ENCODE data around the gene JADE1. TPM values are rescaled to one million over a fixed set of nuclear protein-coding genes. Genes with fewer than 3 reads are reported as not detected.

JADE1 gene
- 37.3 TPM for polyA plus RNA-seq (2012; ENCODE audit: insufficient read depth, insufficient read length)

- H3K4me3 ChIP-seq (ENCODE audit: low read length), result peak within 1 kb of the TSS; percentile 90
- DNase-seq (ENCODE audit: low read depth, low spot score), result peak; percentile 94
Measured at GRCh38 chr4:128809477-128810330, at the start of gene JADE1. Gene JADE1 (plus strand): TSS chr4:128809700. CDS start chr4:128831759, 22,059 bp downstream.

- no peak for DNase-seq (ENCODE audit: low read depth, low spot score)
Measured at GRCh38 chr4:128766781-128767180, 42.7 kb upstream of the JADE1 start.

GRCh38 chr4:128768373-128768996 lies 41.0 kb upstream of the JADE1 start:
- DNase-seq (ENCODE audit: low read depth, low spot score), result no peak

More at GRCh38 chr4:128766781-128767180, 42.7 kb upstream of the JADE1 start:
- no peak overlapping the region for H3K4me3 ChIP-seq (ENCODE audit: low read length)

GRCh38 chr4:128769011-128769410 lies 40.5 kb upstream of the JADE1 start:
- H3K4me3 ChIP-seq (ENCODE audit: low read length), result no peak overlapping the region
- DNase-seq (ENCODE audit: low read depth, low spot score), result no peak

More at GRCh38 chr4:128768373-128768996, 41.0 kb upstream of the JADE1 start:
- no peak overlapping the region for H3K4me3 ChIP-seq (ENCODE audit: low read length)

GRCh38 chr4:128770807-128771206 lies 38.7 kb upstream of the JADE1 start:
- DNase-seq (ENCODE audit: low read depth, low spot score), result peak; percentile 56

GRCh38 chr4:128775477-128775876 lies 34.0 kb upstream of the JADE1 start:
- DNase-seq (ENCODE audit: low read depth, low spot score), result no peak
- no peak overlapping the region for H3K4me3 ChIP-seq (ENCODE audit: low read length)

More at GRCh38 chr4:128770807-128771206, 38.7 kb upstream of the JADE1 start:
- H3K4me3 ChIP-seq (ENCODE audit: low read length), result no peak overlapping the region

GRCh38 chr4:128775916-128776315 lies 33.6 kb upstream of the JADE1 start:
- H3K4me3 ChIP-seq (ENCODE audit: low read length), result no peak overlapping the region
- DNase-seq (ENCODE audit: low read depth, low spot score), result no peak

GRCh38 chr4:128776794-128777216 lies 32.7 kb upstream of the JADE1 start:
- H3K4me3 ChIP-seq (ENCODE audit: low read length), result no peak overlapping the region
- no peak for DNase-seq (ENCODE audit: low read depth, low spot score)

- no peak for DNase-seq (ENCODE audit: low read depth, low spot score)
- H3K4me3 ChIP-seq (ENCODE audit: low read length), result no peak overlapping the region
Measured at GRCh38 chr4:128780688-128781087, 28.8 kb upstream of the JADE1 start.

- no peak overlapping the region for H3K4me3 ChIP-seq (ENCODE audit: low read length)
- peak; percentile 9 for DNase-seq (ENCODE audit: low read depth, low spot score)
Measured at GRCh38 chr4:128782076-128782715, 27.3 kb upstream of the JADE1 start.

- no peak for DNase-seq (ENCODE audit: low read depth, low spot score)
- no peak overlapping the region for H3K4me3 ChIP-seq (ENCODE audit: low read length)
Measured at GRCh38 chr4:128782875-128783614, 26.5 kb upstream of the JADE1 start.

GRCh38 chr4:128787509-128788311 lies 21.8 kb upstream of the JADE1 start:
- no peak for DNase-seq (ENCODE audit: low read depth, low spot score)
- H3K4me3 ChIP-seq (ENCODE audit: low read length), result no peak overlapping the region

- DNase-seq (ENCODE audit: low read depth, low spot score), result no peak
Measured at GRCh38 chr4:128793859-128794672, 15.4 kb upstream of the JADE1 start.

GRCh38 chr4:128796934-128797333 lies 12.6 kb upstream of the JADE1 start:
- H3K4me3 ChIP-seq (ENCODE audit: low read length), result no peak overlapping the region
- DNase-seq (ENCODE audit: low read depth, low spot score), result no peak

More at GRCh38 chr4:128793859-128794672, 15.4 kb upstream of the JADE1 start:
- no peak overlapping the region for H3K4me3 ChIP-seq (ENCODE audit: low read length)

- no peak for DNase-seq (ENCODE audit: low read depth, low spot score)
- H3K4me3 ChIP-seq (ENCODE audit: low read length), result no peak overlapping the region
Measured at GRCh38 chr4:128800284-128800683, 9.2 kb upstream of the JADE1 start.

- DNase-seq (ENCODE audit: low read depth, low spot score), result no peak
- no peak overlapping the region for H3K4me3 ChIP-seq (ENCODE audit: low read length)
Measured at GRCh38 chr4:128800701-128801284, 8.7 kb upstream of the JADE1 start.

Data from Jurkat, Clone E6-1 (cell line).